Measurements from ENCODE around the gene FOS. TPM values are rescaled to one million over a fixed set of nuclear protein-coding genes. Genes with fewer than 3 reads are reported as not detected.
"Not testable (repeated sequence)": the region's sequence is repeated elsewhere in the genome, so short reads cannot be mapped to it uniquely, and the experiment has no call there.

Gene FOS
- total RNA-seq, 1 donor from 2014 or later = 4.3 TPM

DNA sequence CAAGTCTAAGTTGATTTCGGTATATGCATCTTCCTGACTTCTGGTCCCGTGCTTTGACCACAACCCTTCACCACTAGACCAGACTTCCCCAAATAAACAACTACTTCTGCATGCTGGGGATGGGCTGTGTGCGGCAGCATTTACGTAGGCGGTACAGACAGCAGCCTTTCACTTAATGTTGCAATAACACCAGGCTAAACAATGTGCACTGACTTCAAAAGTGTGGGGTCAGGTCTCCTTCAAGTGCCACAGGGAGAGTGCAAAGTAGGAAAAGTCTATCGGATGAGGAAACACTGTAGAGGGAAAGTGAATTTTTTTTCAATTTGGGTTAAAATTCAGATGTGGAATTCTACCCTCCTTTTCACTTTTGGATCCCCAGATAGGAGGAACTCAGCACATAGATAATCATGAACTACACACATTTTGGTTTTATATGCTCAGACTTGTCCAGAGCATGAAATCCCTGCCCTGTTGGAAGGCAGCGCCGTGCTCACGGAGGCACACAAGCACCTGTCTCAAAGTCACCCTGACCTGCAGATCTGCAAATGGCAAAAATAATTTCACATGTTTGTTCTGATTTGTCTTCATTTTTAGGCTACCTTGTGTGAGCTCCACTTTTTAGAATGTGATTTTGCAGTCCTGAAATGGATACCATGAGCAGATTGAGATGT is 3.6 kb upstream of the FOS start:
- intact Hi-C loops (cut with micrococcal nuclease) = no loop called here

DNA sequence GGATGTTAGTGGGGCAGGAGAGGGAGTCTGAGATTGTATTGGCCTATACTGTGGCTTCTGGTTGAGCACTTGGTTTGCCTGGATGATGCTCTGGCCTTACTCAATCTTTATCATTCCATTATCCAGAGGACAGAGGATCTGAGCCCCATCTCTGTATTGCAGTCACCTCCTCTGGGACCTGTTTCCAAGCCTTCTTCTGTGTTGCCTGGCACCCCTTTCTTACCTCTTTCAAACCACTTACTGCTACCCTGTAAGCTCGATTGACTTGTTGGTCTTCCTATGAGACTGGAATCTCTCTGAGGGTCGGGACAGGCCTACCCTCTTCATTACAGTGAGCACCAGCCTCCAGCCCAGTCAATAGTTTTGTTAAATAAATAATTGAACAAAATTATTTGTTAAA is 3.0 kb upstream of the FOS start:
- intact Hi-C loops (cut with micrococcal nuclease) = no loop called here

DNA sequence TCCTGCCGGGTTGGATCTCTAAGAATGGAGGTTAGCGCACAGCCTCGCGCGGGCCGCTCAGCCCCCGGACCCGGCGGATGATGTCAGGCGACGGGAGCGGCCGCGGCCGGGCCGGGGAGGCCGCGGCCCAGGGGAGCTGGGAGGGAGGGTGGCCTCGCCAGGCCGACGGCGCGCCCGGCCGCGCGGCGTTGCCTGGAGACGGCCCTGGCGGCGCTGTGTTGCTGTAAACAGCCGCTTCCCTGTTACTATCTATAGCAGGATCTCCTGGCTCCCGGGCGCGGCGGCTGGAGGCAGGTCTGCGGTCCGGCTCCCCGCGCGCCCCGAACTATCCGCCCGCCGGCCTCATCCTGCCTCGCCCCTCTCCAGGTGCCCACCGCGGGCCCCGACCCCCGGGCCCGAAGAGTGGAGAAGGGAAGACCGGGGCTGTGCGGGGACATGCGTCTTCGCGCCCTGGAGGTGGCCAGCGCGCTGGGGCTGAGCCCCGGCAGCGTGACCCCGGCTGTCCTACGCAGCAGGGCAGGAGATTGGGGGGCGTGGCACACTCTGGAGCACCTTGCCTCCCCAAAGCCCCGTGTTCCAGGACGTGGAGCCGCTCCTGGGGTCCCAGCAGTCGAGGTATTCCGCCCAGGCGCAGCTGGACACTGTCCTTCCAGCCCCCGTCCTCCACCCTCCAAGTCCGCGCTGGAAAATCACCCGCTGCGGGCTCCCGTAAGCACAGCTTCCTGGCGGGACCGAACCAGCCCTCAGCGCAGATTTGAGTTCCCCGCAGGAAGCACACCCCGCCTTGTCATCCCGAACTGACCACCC is 1.4 kb upstream of the FOS start:
- intact Hi-C loops (cut with micrococcal nuclease) = no loop called here

DNA sequence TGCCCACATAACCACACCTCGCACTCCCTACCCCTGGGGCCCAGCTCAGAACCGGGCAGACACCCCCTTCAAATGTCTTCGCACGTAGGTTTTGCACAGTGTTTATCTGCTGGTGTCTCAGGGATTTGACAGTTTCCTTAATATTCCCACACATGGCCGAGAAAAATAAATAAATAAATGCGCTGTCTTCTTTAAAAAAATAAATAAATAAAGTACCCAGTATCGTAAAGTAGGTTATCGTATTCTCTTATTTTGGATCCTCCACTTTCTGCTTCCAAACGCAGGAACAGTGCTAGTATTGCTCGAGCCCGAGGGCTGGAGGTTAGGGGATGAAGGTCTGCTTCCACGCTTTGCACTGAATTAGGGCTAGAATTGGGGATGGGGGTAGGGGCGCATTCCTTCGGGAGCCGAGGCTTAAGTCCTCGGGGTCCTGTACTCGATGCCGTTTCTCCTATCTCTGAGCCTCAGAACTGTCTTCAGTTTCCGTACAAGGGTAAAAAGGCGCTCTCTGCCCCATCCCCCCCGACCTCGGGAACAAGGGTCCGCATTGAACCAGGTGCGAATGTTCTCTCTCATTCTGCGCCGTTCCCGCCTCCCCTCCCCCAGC is 710 bp upstream of the FOS start:
- intact Hi-C loops (cut with micrococcal nuclease) = loop anchor here (1.0 kb wide), 4 partner anchors 16 to 102 kb away; partner anchors contain the start of gene TMED10

DNA sequence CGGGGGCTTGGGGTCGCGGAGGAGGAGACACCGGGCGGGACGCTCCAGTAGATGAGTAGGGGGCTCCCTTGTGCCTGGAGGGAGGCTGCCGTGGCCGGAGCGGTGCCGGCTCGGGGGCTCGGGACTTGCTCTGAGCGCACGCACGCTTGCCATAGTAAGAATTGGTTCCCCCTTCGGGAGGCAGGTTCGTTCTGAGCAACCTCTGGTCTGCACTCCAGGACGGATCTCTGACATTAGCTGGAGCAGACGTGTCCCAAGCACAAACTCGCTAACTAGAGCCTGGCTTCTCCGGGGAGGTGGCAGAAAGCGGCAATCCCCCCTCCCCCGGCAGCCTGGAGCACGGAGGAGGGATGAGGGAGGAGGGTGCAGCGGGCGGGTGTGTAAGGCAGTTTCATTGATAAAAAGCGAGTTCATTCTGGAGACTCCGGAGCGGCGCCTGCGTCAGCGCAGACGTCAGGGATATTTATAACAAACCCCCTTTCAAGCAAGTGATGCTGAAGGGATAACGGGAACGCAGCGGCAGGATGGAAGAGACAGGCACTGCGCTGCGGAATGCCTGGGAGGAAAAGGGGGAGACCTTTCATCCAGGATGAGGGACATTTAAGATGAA is 630 bp downstream of the FOS start:
- intact Hi-C loops (cut with micrococcal nuclease) = no loop called here

DNA sequence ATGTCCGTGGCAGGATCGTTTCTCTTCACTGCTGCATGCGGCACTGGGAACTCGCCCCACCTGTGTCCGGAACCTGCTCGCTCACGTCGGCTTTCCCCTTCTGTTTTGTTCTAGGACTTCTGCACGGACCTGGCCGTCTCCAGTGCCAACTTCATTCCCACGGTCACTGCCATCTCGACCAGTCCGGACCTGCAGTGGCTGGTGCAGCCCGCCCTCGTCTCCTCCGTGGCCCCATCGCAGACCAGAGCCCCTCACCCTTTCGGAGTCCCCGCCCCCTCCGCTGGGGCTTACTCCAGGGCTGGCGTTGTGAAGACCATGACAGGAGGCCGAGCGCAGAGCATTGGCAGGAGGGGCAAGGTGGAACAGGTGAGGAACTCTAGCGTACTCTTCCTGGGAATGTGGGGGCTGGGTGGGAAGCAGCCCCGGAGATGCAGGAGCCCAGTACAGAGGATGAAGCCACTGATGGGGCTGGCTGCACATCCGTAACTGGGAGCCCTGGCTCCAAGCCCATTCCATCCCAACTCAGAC is 1.2 kb downstream of the FOS start:
- intact Hi-C loops (cut with micrococcal nuclease) = no loop called here

DNA sequence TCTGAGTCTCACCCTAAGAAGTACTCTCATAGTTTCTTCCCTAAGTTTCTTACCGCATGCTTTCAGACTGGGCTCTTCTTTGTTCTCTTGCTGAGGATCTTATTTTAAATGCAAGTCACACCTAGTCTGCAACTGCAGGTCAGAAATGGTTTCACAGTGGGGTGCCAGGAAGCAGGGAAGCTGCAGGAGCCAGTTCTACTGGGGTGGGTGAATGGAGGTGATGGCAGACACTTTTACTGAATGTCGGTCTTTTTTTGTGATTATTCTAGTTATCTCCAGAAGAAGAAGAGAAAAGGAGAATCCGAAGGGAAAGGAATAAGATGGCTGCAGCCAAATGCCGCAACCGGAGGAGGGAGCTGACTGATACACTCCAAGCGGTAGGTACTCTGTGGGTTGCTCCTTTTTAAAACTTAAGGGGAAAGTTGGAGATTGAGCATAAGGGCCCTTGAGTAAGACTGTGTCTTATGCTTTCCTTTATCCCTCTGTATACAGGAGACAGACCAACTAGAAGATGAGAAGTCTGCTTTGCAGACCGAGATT is 1.7 kb downstream of the FOS start:
- intact Hi-C loops (cut with micrococcal nuclease) = no loop called here

DNA sequence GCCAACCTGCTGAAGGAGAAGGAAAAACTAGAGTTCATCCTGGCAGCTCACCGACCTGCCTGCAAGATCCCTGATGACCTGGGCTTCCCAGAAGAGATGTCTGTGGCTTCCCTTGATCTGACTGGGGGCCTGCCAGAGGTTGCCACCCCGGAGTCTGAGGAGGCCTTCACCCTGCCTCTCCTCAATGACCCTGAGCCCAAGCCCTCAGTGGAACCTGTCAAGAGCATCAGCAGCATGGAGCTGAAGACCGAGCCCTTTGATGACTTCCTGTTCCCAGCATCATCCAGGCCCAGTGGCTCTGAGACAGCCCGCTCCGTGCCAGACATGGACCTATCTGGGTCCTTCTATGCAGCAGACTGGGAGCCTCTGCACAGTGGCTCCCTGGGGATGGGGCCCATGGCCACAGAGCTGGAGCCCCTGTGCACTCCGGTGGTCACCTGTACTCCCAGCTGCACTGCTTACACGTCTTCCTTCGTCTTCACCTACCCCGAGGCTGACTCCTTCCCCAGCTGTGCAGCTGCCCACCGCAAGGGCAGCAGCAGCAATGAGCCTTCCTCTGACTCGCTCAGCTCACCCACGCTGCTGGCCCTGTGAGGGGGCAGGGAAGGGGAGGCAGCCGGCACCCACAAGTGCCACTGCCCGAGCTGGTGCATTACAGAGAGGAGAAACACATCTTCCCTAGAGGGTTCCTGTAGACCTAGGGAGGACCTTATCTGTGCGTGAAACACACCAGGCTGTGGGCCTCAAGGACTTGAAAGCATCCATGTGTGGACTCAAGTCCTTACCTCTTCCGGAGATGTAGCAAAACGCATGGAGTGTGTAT is 2.4 kb downstream of the FOS start:
- intact Hi-C loops (cut with micrococcal nuclease) = no loop called here

DNA sequence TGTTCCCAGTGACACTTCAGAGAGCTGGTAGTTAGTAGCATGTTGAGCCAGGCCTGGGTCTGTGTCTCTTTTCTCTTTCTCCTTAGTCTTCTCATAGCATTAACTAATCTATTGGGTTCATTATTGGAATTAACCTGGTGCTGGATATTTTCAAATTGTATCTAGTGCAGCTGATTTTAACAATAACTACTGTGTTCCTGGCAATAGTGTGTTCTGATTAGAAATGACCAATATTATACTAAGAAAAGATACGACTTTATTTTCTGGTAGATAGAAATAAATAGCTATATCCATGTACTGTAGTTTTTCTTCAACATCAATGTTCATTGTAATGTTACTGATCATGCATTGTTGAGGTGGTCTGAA is 3.0 kb downstream of the FOS start:
- intact Hi-C loops (cut with micrococcal nuclease) = no loop called here

DNA sequence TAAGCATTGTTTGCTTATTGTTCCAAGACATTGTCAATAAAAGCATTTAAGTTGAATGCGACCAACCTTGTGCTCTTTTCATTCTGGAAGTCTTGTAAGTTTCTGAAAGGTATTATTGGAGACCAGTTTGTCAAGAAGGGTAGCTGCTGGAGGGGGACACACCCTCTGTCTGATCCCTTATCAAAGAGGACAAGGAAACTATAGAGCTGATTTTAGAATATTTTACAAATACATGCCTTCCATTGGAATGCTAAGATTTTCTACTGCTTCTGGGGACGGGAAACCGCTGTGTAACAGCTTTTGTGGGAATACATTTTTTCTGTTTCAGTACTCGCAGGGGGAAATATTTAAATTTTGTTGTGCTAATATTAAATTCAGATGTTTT is 3.5 kb downstream of the FOS start:
- intact Hi-C loops (cut with micrococcal nuclease) = no loop called here

DNA sequence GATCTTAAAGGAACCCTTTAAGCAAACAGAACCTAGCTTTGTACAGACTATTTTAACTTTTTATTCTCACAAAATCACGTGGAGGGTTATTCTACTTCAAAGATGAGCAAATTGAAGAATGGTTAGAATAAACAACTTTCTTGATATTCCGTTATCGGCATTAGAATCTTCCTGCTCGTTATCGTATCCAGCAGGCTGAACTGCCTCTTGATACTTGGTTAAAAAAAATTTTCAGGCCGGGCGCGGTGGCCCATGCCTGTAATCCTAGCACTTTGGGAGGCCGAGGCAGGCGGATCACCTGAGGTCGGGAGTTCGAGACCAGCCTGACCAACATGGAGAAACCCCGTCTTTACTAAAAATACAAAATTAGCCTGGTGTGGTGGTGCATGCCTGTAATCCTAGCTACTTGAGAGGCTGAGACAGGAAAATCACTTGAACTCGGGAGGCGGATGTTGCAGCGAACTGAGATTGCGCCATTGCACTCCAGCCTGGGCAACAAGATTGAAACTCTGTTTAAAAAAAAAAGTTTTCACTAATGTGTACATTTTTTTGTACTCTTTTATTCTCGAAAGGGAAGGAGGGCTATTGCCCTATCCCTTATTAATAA is 4.0 kb downstream of the FOS start:
- intact Hi-C loops (cut with micrococcal nuclease) = not testable (repeated sequence)

DNA sequence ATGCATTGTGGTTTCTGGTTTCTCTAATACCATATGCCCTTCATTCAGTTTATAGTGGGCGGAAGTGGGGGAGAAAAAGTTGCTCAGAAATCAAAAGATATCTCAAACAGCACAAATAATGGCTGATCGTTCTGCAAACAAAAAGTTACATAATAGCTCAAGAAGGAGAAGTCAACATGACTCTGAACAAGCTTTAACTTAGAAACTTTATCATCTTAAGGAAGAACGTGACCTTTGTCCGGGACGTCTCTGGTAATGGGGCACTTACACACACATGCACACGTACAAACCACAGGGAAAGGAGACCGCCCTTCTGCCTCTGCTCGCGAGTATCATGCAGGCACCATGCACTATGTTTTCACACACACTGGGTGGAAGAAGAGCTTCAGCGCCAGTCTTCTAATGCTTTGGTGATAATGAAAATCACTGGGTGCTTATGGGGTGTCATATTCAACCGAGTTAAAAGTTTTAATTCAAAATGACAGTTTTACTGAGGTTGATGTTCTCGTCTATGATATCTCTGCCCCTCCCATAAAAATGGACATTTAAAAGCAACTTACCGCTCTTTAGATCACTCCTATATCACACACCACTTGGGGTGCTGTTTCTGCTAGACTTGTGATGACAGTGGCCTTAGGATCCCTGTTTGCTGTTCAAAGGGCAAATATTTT is 4.7 kb downstream of the FOS start:
- intact Hi-C loops (cut with micrococcal nuclease) = no loop called here

DNA sequence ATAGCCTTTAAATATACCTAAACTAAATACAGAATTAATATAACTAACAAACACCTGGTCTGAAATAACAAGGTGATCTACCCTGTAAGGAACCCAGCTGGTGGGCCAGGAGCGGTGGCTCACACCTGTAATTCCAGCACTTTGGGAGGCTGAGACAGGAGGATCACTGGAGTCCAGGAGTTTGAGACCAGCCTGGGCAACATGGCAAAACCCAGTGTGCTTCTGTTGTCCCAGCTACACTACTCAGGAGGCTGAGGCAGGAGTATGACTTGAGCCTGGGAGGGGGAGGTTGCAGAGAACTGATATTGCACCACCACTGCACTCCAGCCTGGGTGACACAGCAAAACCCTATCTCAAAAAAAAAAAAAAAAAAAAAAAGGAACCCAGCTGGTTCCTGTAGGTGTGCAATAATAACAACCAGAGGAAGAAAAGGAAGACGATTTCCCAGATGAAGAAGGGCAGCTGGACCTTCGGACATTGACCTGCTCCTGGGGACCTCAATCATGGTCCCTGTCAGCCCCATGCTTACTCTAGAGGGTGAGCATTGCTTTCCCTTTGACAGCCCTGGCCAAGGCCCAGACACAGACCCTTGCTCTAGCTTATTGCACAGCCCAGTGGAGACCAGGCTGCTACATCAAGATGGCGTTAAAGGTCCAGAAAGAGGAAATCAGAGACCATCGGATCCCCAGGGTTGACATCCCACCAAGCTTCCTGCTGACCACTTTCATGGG is 5.4 kb downstream of the FOS start:
- intact Hi-C loops (cut with micrococcal nuclease) = no loop called here

DNA sequence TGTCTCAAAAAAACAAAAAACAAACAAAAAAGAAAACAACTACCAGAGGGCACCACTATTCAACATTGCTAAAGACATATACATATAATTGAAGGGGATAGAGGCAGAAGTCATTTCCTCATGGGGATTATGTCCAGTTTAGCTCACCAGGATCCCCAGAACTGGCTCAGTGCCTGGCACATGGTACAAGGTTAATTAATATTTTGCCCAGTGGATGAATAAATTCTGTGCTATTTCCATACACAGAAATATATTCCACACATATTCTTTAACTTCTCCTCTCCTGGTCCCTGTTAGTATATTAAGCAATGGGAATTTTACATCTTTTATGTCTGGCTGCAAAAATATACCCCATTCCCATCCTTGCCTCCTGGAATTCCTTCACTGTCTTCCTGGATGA is 6.7 kb downstream of the FOS start:
- intact Hi-C loops (cut with micrococcal nuclease) = no loop called here

DNA sequence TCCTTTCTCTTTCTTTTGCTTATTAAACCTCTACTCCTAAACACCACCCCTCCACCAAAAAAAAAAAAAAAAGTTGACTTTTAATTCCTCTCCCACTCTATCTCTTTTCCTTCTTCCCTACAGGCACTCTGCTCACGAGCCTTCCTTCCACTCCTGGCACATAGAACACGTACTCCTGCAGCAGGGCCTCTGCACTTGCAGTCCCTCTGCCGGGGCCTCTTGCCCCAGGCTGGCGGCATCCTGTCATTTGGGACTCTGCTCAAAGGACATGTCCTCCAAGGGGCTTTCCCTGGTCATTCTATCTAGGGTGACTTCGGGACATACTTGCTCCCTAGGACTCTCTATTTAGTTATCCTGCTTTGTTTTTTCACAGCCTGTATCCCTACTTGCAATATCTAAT is 7.7 kb downstream of the FOS start:
- intact Hi-C loops (cut with micrococcal nuclease) = no loop called here

DNA sequence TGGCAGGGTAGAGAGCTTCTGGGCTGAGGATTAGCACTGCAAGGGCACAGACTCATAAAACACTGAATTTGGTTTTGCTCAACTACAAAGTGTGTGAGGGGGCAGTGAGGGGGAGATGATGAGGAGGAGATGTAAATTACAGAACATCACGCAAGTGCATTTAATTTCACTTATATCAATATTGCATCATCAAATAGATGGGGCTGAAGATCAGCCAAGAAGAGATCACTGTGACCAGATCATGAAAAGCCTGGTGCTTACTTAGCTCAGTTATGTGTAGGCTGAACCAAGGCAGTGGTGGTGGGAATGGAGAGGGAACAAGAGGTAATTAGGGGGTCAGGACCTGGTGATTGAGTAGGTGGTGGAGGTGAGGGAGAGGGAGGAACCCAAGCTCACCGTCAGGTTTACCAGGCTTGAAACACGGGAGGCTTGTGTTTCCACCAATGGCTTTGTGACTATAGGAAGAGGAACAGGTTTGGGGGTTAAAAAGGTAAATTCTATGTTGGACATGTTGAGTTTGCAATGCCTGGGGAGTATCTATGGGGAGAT is 11.3 kb downstream of the FOS start:
- intact Hi-C loops (cut with micrococcal nuclease) = no loop called here

DNA sequence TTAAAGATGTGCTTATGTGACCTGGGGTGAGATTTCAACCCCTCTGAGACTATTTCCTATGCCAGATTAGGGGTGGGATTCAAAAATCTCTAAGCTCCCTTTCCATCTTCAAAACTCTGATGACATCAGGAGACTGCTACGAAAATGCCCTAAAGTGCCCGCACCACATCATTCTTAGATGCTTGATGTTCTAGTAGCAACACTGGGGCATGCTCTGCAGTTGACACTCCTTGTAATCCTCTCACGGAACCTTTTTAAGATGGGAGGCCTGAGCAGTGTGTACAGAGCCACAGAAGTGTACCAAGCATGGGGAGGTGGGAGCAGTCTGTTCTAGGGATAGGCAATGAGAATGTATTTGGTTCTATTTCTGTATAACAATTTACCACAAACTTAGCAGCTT is 12.2 kb downstream of the FOS start:
- intact Hi-C loops (cut with micrococcal nuclease) = no loop called here

DNA sequence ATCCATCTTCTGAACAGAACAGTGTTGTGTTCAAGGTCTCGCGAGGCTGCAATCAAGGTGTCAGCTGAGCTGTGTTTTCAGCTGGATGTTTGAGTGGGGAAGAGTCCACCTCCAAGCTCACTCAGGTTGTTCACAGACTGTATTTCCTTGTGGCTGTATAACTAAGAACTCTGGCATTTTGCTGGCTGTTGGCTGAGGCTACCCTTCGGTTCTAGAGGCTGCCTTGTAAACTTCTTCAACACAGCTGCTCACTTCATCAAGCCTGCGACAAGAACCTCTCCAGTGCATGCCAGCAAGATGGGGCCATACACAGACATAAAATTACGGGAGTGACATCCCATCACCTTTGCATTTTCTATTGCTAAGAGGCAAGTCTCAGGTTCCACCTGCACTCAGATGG is 12.7 kb downstream of the FOS start:
- intact Hi-C loops (cut with micrococcal nuclease) = no loop called here

DNA sequence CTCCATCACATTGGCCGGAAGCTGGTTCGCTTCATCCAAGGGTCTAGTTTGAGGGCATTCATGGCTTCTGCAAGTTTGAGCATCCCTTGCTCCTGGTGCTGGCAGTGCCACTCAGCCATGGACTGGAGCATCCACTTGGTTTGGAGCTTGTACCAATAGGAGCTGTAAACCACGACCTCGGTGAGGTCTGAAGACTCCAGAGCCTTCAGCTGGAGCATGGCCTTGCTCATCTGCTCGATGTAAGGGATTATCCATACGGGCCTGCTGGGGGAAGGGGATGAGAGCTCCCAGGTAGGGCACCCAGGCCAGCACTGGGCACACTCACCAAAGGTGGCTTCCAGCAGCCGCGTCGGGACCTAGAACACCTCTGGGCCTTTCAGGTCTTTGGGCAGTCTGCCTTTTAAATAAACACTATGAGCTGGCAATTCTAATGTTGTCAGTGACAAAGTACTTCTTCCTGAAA is 13.5 kb downstream of the FOS start:
- intact Hi-C loops (cut with micrococcal nuclease) = no loop called here
